Suprapubic skin (tissue), 4 donors: ENCODE measurements around the gene LIPC.

Experiments
- CTCF ChIP-seq, 2 donors: fragments of 200-600 bp in 1 of 2; fragments of 450-650 bp in 1 of 2; sonication (generic) in 1 of 2; IDR thresholded peaks; one replicate each; pipeline ENCODE4 v1.5.1; 2016 to 2019; ENCODE audit warnings: antibody characterized with exemption in 2 of 2, mild to moderate bottlenecking in 1 of 2, moderate library complexity in 1 of 2
- EP300 ChIP-seq: sonication (generic); formaldehyde crosslinking; IDR thresholded peaks from one replicate; pipeline ENCODE4 v1.6.1; 2017; ENCODE audit warnings: antibody characterized with exemption
- POLR2A ChIP-seq, 2 donors: fragments of 450-650 bp; IDR thresholded peaks; one replicate each; pipeline ENCODE4 v1.6.1; 2017; ENCODE audit warnings: antibody characterized with exemption in 2 of 2, mild to moderate bottlenecking in 2 of 2, moderate library complexity in 2 of 2
- POLR2AphosphoS5 ChIP-seq, 3 donors: sonication (generic); formaldehyde crosslinking; IDR thresholded peaks; one replicate each; pipeline ENCODE4 v1.6.1; 2017; ENCODE audit warnings: antibody characterized with exemption in 3 of 3

- no peak for TF ChIP-seq CTCF (IDR thresholded peaks at IDR 0.05)
- TF ChIP-seq POLR2A (IDR thresholded peaks at IDR 0.05): no peak
- TF ChIP-seq EP300: no peak
- TF ChIP-seq POLR2AphosphoS5 (IDR thresholded peaks at IDR 0.05): no peak
Measured at GRCh38 chr15:58565619-58566018, 133.8 kb downstream of the LIPC start.
